A549 treated with Hydrocortisone at 1 μM for 4 hours (cell line): Measurements from ENCODE around the gene CTXN3. TPM values are rescaled to one million over a fixed set of nuclear protein-coding genes. Genes with fewer than 3 reads are reported as not detected.

Experiments used
- total RNA-seq: library from RNA; stranded (reverse); fragments of 200-300 nt; extraction: Qiagen RNA extraction; gene quantifications from 5 replicates; pipeline ENCODE4 v1.2.3, GENCODE V29; 2022

Gene CTXN3
- not detected in 5 replicates for total RNA-seq

DNA sequence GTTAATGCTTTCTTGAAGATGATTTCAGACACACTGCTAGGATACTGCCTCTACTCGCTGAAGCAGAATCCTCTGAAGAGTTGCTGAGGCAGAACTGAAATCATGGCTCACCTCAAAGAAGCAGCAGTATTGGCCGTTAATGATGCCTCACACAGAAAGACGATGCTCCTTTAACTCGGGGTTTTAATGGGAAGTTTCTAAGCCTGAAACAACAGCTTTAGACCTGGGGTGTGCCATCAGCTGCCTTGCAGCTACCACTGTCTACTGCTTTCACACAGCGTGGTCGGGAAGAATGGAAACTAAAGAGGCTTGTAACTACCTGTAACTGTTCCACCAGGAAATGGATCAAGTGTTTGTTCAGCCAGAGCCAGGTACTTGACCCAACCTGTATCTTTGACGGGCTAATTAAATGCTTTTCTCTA, at the start of gene CTXN3:
Gene CTXN3 (plus strand): TSS at position 65 of the 422 bp plus-strand sequence. CDS start 8,440 bp downstream, outside the sequence.

GRCh38 chr5:127702926-127703561, 54.2 kb downstream of the CTXN3 start, which contains the start of gene CCDC192:
TSS of gene CCDC192 (plus strand) at chr5:127703391. CDS start at chr5:127703446, 55 bp downstream.

Other genes with a start within 250 kb of the CTXN3 start
- gene PRRC1, start 131.4 kb upstream of the CTXN3 start, total RNA-seq: 40.7 to 52.5 TPM (median 49.7 TPM) in 5 replicates
- gene CCDC192, start 54.3 kb downstream of the CTXN3 start, total RNA-seq: not detected in 5 replicates